ENCODE measurements around the gene CTIF.

Gene CTIF

DNA sequence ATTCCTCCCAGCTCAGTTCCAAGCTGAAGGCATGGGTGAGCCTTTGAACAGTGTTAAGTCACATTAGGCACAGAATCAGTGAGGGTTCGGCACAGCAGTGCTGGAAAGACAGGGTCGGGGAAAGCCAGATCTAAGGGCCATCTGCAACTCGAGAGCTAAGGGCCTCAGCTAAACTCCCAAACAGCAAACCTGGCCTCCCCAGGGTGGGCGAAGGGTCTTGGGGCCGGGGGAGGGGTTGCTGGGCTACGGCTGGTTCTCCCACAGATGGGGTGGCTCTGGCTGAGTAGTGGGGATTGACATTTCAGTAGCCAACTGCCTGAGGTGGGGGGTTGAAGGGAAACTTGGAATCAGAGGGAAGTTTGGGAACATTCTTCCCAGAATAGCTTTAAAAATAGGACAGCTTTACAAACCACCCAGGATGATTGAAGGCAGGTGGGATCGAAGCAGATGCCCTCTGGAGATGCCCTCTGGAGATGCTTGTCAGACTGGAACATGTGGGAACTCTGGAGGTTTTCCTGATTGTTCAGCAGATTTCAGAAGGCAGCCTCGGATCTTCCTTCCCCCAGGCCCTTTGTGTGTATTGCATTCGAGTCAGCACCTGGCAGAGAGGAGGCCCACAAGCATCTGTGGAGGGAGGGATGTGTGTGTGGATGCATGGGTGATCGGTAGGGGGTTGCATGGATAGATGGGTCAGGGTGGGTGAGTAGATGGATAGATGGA lies 255.6 kb downstream of the CTIF start:
- DNase-seq, result no peak

DNA sequence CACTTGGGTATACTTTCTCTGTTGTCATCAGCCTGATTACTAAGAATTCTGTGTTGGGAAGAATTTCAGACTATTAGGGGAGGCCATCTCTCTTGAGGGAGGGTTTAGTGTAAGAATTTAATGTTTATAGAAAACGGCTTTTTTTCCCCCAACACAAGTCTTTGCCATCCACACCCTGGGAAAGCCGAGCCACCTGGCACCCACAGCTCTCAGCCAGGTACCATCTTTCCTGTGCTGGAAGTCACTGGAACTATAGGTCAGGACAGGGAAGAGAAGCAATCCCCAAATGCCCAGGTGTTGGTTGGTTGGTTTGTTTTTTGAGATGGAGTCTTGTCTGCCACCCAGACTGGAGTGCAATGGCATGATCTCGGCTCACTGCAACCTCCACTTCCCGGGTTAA lies 256.9 kb downstream of the CTIF start:
- DNase-seq, result no peak

DNA sequence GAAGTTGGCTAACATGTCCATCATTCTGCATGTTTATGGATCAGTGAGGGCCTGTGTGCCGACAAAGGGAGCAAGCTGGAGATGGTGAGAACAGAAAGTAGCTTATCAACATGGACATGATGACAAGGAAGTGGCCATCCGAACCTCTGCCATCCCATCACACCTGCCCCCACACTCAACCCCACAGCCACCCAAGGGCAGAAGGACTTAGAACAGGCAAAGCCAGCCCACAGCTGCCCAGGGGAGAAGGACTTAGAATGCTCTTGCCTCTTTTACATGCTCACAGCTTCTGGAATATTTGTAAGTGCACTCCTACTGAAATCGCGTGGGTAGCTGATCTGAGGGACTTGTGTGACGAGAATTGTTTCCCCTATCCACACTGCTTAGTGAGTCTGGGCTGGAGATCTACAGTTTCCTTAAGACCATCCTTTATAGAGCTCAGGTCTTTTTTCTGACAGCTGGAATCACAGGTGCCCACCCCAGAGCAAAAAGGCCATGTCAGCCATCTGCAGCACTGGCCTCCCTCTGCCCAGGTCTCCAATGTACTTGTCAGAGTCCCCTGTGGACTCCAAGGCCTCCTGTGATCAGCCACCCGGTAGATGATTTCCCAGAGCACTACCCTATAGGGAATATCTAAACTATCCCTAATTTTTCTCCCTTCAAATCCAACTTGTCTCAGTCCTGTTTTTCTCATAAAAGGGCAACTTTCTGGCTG lies 257.8 kb downstream of the CTIF start:
- DNase-seq, result no peak

DNA sequence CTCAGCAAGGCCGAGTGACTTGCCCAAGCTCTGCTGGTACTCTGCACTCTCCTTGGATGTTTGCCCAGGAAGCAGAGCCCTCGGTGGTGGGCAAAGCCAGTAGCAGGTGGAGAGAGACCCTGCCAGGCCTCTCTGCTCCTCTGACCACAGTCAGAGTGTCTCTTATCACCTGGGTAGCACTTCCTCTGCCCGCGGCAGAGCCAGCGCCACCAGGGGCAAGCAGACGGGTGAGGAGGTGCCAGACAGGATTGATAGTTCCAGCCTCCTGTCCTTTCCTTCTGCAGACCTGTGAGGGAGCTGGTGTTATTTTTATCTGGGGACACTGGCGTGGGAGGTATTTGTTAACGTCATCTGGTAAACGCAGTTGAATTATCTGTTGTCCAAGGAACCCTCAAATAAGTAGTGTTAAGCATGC lies 259.0 kb downstream of the CTIF start:
- no peak for DNase-seq

DNA sequence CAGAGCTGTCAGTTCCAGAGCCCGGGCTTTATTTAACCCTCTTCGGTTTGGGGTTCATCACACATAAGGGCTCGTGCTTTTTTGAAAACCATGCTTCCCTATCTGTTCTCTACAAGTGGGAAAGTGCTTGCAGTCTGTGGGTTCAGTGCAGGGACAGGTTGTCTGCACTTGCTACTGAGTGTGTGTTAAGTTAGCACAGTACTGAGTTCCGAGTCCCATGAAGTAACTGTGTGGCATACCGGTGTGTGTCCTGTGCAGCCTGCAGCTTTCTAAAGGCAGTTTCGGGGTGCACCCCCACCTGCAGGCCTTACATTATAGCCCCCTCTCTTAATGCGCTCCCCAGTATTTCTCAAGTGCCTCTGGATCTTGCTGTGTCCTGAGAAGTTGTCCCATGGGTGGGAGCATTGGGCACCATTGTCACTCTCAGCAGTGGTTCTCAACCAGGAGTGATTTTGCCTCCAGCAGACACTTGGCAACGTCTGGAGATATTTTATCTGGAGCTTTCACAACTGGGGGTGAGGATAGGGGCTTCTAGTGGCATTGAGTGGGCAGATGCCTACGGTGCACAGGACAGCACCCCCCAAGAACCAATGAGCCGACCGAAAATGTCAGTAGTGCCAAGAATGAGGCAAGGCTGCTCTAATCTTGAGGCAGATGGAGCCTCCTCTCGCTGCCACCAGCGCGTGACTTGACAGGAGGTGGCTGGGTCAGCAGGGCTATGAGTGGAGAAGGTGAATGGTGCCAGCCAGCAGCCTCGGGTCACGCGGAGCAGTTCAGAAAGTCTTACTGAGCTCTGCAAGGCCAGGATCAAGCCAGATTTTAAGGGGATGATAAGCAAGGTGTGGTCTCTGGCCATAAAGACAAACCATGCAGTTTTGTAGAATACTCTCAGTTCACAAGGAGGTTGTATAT lies 259.8 kb downstream of the CTIF start:
- DNase-seq, result no peak

DNA sequence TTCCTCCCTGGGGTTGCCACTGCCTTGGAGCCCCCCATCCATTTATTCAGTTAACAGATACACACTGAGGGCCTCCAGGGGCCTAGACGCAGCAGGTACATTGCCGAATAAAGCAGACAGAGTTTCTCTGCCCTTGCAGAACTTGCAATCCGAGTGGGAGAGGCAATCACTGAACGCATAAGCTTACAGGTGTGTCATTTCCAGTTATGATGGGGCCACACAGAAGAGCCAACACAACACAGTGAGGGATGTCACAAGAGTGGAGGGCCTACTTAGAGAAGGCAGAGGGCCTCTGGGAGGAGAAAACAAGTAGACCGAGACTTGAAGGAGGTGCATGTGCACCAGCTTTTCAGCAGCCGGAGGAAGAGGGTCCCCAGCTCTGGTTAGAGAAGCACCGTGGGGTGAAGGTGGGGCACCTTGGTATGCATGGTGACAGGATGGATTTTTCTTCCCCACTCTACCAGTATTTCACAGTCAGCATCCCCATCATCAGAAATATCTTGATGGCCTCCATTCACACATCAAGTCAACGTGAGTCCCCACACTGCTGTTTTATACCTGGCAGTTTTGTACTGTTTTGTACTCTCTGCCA lies 261.0 kb downstream of the CTIF start:
- DNase-seq, result no peak

DNA sequence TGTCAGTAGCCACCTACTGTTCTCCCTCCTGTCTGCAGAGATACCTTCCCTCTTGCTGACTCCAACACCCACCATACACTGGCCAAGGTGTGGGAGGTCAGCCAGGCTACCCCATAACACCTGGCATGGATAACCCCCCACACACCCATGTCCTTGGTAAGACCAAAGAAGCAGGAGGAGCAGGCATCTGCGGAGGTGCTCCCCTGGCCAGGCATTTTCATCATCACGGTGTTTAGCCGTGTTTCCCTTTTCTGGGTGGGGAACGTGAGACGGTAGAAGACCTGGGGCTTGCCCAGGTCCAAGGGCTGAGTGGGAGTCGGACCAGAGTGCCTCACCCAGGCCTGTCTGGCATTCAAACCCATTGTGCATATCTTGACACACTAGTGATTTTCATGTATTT lies 261.6 kb downstream of the CTIF start:
- no peak for DNase-seq

DNA sequence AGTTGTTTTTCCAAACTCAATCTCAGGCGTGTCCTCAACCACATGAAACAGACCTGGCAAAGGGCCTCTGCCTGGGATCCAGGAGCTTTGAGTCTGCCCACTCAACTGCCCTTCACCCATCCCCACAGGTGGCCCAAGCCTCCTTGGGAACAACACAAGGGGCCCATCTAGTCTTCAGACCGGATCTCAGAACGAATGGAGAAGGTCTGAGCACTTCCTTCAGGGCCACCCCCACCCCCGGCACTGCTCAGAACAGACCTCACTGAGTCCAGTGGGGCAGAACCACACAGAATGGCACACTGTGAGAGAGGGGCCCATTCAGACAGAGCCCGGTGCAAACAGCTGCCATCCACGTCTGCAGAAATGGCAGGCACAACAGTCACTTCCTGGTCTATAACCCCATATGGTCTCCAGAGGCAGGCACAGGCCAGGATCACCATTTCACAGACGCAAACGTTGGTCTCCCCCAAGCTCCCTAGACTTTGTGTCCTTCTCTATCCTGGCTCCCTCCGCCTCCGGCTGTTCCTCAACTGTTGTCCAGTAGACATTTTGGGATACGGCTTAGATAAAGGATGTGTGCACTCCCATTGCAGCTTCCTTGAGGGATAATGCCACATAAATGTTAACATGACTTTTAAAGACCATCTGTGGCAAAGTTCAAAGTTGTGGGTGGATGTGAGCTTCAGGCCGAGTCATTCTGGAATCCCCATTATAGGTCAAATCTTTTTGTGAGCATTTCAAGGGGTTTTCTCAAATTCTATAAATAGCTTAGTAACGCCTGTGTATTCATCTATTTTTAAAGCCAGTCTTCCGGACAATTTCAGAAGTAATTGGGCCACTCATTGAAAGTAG lies 262.3 kb downstream of the CTIF start:
- no peak for DNase-seq

DNA sequence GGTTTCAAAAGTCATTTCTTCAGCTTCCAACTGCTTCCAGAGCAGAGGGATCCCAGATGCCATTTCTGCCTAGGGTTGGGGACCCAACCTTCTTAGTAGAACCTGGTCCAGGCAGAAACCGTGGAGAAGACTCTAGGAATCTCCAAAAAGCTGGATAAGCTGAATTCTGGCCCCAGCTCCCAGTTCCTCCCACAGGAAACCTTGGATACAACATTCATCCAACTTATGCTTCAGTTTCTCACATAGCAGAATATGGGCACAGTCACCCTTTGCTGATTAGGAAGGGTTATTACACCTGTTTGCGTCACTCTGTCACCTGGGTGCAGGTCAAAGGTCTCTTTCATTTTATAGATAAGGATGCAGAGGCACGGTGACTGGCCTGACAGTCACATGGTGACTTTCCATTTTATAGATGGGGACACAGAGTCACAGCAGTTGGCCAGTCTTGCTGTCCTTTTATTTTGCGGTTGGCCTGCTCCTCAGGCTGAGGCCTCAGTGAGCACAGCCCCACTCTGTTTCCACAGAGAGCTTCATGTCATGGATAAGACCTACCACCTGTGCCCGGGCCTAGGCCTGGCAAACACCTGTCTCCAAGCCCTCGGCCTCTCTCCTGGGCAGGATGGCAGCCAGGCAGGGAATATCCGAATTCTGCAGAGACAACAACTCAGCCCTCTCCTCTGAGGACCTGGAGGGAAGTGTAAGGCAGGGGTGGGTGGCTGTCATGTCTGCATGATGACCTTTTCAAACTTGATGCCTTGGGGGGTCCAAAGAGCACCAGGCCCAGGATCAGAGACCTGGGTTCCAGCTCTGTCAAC lies 263.1 kb downstream of the CTIF start:
- no peak for DNase-seq

DNA sequence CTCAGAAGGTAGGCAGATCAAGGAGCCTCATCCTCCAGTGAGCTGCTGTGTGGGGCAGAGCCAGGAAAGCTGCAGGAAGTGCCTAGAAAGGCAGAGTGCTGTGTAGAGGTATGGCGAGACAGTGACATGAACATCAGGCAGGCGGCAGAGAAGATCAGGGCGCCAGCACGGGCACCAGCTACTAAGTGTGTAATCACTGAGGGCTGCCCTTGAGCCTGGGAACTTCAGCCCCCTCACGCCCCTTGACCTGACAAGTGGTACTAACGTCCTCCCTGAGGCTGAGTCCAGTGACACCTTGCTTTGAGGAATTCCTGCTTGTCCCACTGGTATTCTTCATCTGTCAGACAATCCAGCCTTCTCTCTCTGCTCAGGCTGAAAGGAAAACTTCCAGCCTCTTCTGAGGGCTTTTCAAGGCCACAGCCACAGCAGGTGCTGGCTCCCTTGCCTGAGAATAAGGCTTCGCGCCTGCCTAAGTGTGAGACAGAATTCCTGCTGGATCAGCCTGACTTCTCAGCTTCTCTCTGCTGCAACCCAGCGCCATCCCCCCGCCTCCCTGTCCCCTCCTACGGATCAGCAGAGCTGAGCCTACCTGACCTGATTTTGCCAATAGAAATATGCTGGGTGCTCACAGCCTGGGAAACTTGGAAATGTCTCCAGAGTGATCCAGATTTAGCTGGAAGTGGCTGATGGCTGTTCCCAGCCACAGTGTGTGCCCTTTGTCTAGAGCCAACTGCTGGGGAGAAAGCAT lies 263.9 kb downstream of the CTIF start:
- no peak for DNase-seq

DNA sequence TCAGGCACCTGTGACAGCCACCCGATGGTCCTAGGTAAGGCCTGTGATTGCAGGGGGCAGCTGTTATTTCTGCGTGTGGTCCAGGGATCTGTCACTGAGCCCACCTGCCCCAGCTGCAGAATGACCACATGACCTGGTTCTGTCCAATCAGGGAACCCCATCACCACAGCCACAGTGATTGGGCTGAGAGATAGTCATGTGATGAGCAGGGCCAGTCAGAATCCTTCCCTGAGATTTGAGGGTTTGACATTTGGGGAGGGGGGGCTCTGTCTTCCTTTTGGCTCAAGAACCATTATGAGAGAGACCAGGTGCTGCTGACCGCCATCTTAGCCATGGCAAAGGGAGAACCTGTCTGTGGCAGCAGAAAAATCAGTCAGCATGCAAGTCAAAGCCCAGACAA lies 264.7 kb downstream of the CTIF start:
- no peak for DNase-seq

DNA sequence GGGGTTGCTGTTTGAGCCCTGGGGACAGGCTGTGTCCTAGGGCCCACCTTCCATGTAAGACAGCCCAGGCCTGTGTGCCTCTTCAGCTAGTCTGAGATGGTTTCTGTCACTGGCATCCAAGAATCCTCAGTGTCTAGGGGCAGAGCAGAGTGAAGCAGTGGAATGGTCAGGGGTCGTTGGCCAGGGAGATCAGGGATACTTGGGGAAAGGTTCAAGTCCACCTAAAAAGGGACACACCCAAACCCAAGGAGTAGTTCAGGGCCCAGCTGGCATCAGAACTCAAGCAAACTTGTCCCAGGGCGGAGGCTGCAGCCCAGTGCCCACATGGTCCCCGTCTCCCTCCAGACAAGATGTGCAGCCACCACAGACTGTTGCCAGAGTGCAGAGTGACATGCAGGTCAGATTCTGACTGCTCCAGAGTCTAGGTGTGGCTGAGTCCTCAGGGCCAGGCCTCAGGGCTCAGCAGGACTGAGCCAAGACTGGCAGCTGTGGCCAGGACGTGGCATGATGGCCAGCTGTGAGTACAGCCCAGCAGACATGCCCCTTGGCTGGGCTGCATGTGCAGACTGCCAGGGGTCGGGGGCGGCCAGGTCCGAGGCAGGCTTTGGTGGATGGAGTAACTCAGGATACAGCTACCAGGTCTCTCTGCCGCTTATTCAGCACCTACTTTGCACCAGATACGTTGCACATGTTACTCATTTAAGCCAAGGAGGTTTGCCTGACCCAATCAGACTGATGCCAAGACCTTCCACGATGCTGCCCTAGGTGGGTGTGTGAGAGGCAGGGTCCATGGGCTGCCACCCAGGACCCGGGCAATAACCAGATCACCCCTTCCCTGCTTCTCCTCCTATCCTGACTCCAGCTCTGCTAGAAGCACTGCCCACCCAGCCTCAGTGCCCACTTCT lies 265.4 kb downstream of the CTIF start:
- DNase-seq, result no peak

DNA sequence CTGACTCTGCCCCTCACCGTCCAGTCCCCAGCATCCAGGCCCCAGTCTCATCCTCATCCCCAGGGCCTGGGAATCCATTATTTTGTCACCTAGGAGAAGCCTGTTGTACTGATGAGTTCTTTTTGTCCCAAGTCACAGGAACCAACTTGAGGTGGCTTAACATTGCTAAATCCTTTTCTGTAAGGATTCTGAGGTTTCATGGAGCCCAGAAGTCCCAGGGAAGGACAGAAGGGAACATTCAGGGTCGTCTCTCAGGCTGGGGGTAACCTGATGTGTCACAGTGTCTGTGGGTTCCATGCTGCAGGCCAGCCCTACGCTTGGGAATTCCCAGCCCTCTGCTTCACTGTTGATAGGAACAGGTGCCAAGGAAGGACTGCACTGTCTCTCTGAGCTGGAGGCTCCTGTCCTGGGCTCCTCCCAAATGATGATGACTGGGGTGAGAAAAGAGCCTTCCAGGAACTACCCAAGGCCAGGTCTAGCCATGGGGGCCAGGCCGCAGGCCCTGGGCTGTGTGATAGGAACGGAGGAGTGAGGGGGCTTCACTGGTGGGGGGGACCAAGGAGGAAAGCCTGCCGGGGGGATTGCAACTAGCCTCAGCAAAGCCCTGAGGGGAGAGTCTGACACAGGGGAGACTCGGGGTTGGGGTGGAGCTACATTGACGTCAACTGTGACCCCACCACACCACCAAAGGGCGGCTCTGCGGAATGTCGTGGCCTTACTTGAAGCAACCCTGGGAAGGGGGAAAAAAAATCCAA lies 266.2 kb downstream of the CTIF start:
- no peak for DNase-seq

DNA sequence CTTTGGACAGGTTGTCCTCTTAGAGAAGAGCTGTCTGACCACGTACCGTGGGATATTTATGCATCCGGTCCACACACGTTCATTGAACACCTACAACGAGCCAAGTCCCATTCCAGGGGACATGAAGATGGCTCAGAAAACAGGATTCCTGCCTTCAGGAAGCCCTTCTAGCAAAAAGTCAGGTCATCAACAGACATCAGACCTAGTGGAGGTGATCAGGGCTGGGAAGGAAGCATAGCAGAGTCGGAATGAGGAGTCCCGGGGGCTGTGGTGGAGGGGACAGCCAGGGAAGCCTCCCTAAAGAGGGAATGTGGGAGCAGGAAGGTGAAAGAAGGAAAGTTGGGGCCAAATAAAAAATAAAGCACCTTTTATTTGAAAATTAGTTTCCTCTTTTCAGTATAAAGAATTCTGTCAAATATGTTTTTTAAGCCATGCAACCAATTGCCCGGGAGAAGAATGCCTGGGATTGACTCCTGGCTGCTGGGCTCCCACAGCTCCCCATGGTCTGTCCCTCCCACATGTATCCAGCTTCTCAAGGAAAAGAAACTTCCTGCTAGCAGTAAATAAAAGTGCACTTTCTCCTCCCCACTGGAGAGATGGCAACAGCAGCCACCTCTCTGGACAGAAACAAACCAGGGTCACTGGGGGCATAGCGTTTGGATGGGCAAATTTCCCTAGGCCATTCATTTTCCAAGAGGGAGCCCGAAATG lies 267.1 kb downstream of the CTIF start:
- no peak for DNase-seq

DNA sequence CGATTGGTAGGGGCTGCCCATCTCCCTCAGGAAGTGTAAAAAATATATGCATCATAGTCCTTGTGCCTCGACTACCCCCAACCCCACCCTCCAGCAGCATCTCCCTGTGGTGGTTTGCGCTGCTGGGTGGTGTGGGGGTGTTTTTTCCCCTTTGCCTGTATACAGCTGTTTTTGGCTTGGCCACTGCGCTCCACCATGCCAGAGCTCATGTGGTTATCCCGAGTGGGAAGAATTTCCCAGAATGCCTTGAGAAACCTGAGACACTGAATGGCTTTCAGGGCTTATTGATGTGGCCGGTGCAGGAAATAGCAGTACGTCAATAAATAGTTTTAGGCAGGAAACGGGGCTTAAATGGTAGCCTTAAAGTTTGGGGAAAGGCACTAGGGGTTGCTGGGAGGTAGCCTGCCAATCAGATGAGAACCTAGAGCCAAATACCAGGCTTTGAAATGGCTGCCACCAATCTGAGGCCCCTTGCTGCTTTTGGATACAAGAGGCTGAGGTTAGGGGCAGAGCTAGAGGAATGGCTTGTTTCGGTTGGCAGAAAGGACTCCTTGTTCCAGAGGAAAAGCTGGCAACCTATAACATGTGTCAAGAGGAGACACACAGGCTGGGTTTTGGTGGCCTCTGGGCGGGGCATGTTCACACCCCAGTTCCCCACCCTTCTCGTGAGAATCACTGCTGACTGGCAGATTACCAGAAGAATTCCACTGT lies 267.9 kb downstream of the CTIF start:
- DNase-seq, result no peak

DNA sequence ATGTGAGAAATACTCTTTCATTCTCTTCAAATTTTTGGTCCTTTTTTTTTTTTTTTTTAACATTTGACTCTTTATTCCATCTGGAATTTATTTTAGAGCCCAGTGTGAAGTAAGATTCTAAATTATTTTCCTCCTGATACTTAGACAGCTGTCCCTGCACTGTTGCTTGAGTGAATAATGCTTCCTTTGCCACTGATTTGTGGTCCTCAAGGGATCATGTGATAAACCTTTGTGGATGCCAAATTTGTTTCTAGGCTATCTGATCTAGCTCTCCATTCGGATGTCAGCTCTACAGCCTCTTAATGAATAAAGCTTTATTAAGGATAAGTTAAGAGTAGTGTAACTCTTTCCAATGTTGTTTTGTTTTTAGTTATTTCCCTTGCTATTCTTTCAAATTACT lies 269.6 kb downstream of the CTIF start:
- no peak for DNase-seq

DNA sequence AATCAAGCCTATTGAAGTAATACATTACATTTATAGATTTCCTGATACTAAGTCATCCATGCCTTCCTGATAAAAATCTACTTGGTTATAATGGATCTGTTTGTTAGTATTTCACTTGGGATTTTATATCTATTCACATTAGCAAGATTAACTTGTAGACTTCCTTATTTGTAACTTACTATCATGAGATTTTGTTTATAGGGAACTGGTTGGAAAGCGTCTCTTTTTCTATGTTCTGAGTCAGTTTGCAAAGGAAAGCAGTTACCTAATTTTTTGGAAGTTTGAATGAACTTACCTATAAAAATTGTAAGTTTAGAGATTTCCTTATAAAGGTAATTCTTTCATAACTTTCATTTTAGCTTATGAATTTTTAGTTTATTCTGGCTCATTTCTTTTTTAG lies 270.5 kb downstream of the CTIF start:
- no peak for DNase-seq
